ENCODE results near the gene GALNT9.

Gene GALNT9

DNA sequence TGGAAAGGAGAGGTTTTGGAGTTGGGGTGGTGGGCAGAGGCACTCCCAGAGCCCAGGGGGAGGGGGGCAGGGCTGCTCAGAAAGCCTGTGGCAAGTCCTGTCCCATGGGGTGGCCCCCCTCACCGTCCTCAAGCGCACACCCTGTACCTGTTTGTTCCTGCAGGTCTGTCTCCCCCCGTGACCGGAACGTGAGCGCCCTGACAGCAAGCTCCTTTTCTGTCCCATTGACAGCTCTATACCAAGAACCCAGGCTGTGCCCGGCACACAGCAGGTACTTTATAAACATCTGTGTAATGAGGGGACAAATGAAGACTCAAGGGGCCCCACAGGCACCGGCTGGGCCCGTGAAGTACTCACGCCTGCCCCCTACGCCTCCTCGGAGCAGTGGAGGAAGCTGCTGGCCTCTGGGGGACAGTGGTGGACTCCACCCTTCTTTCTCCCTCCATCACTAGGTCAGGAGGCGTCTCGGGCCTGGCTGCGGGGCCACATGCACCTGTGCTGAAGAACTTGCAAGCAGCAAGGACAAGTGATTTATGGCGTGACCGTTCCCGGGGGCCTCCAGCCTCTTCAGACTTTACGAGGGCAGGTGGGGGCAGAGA, 65.8 kb downstream of the GALNT9 start:
- H3K4me3 ChIP-seq (ENCODE audit: low read depth, low read length), result no peak overlapping the region
- DNase-seq (ENCODE audit: low read depth, low spot score), result no peak
- in situ Hi-C loops (cut with HindIII; ENCODE audit: low sequenced_read_pairs), result no loop called here
- TF ChIP-seq, protein P1, sequence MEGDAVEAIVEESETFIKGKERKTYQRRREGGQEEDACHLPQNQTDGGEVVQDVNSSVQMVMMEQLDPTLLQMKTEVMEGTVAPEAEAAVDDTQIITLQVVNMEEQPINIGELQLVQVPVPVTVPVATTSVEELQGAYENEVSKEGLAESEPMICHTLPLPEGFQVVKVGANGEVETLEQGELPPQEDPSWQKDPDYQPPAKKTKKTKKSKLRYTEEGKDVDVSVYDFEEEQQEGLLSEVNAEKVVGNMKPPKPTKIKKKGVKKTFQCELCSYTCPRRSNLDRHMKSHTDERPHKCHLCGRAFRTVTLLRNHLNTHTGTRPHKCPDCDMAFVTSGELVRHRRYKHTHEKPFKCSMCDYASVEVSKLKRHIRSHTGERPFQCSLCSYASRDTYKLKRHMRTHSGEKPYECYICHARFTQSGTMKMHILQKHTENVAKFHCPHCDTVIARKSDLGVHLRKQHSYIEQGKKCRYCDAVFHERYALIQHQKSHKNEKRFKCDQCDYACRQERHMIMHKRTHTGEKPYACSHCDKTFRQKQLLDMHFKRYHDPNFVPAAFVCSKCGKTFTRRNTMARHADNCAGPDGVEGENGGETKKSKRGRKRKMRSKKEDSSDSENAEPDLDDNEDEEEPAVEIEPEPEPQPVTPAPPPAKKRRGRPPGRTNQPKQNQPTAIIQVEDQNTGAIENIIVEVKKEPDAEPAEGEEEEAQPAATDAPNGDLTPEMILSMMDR (IDR thresholded peaks at IDR 0.05; ENCODE audit: low read depth, low read length), result no peak

DNA sequence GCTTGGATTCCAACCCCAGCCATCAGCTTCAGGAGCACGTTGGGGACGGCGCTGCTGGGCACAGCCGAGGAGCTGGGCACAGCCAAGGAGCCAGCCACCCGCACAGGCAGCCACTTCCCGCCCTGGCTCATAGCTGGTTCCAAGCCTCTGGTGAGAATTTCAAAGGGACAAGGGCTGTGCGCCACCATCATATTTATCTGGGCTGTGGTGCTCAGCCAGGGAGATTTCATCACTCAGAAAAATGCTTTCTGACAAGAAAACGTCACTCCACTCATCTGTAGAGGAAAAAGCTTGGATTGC, 66.4 kb downstream of the GALNT9 start:
- DNase-seq (ENCODE audit: low read depth, low spot score), result no peak
- no peak overlapping the region for H3K4me3 ChIP-seq (ENCODE audit: low read depth, low read length)
- TF ChIP-seq, protein P1 (IDR thresholded peaks at IDR 0.05; ENCODE audit: low read depth, low read length), result no peak
- in situ Hi-C loops (cut with HindIII; ENCODE audit: low sequenced_read_pairs), result no loop called here

DNA sequence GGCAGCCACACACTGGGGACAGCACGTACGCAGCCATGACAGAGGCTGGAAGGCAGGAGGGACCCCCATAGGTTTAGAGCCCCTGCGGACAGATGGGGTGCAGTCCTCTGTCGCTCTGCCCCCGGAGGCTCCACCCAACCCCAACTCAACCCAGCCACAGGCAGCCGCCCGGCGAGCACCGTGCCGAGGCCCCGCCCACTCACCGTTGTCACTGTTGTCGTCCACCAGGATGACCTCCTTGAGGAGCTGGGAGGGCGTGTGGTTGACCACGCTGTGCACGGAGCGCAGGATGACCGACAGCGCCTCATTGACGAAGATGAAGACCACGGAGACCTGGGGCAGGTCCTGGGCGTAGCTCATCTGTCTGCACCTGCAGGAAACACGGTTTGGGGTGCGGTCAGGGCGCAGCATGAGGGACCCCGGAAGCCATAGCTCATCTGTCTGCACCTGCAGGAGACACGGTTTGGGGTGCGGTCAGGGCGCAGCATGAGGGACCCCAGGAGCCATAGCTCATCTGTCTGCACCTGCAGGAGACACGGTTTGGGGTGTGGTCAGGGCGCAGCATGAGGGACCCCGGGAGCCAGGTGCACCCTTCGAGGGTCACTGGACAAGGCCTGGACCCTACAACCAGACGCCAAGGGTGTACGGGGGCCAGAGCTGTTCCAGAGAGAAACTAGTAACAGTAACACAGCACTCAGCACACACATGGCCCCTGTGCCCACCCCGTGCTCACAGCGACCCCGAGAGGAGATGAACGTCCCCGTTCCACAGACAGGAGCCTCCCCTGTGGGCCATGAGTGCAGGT, 66.9 kb downstream of the GALNT9 start:
- no peak overlapping the region for H3K4me3 ChIP-seq (ENCODE audit: low read depth, low read length)
- in situ Hi-C loops (cut with HindIII; ENCODE audit: low sequenced_read_pairs), result no loop called here
- no peak for DNase-seq (ENCODE audit: low read depth, low spot score)
- TF ChIP-seq, protein P1 (IDR thresholded peaks at IDR 0.05; ENCODE audit: low read depth, low read length), result no peak

DNA sequence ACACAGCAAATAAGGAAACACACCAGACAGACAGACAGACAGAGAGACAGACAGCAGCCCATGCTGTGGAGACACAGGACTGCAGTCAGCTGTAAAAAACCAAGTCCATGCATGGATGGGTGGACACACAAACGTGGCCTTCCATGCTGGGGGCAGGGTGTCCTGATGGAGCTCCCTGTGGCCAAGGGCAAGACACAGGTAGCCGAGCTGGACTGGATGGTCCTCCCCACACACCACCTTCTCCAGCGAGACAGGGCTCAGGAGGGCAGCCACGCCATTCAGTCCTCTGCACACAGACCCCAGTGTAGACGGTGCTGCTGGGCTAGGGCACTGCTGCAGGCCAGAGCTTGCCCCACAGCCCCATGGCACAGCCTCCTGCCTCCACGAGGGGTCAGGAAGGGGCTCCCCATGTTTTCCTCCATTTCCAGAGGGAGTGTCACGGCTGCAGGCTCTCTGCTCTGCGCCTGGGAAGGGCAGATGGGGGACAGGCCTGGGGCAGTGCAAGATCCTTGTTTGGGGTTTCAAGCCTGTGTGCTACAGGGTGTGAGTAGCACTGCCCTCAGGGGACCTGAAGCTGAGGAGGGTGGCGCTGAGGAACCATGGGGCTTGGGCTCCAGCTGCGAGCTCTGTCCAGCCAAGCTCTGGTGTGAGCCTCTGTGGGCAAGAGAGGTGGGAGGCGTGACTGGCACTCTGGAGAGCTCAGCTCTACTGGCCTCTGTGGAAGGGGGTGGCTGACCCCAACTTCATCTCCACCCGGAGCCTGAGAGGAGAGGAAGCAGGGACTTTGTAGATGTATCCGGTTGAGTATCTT, 67.9 kb downstream of the GALNT9 start:
- DNase-seq (ENCODE audit: low read depth, low spot score), result no peak
- TF ChIP-seq, protein P1 (IDR thresholded peaks at IDR 0.05; ENCODE audit: low read depth, low read length), result no peak
- H3K4me3 ChIP-seq (ENCODE audit: low read depth, low read length), result no peak overlapping the region
- in situ Hi-C loops (cut with HindIII; ENCODE audit: low sequenced_read_pairs), result no loop called here

DNA sequence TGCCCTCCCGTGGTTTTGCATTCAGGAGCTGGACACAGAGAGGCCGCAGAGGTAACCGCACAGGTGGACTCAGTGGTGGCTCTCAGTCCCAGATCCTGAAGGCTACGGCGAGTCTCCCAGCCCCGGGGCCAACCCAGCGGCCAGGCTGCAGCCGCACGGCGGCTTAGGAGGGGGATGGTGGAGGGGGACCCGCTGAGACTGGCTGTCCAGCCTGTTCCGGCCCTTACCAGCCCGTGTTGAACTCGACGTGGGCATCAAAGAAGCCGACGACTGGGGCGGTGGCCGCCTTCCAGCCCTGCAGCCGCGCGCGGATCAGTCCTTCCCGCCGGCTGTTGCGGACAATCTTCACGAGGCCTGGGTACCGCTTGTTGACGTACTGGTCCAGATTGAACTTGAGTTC, 68.7 kb downstream of the GALNT9 start:
- no peak overlapping the region for H3K4me3 ChIP-seq (ENCODE audit: low read depth, low read length)
- TF ChIP-seq, protein P1 (IDR thresholded peaks at IDR 0.05; ENCODE audit: low read depth, low read length), result no peak
- DNase-seq (ENCODE audit: low read depth, low spot score), result no peak
- in situ Hi-C loops (cut with HindIII; ENCODE audit: low sequenced_read_pairs), result no loop called here

DNA sequence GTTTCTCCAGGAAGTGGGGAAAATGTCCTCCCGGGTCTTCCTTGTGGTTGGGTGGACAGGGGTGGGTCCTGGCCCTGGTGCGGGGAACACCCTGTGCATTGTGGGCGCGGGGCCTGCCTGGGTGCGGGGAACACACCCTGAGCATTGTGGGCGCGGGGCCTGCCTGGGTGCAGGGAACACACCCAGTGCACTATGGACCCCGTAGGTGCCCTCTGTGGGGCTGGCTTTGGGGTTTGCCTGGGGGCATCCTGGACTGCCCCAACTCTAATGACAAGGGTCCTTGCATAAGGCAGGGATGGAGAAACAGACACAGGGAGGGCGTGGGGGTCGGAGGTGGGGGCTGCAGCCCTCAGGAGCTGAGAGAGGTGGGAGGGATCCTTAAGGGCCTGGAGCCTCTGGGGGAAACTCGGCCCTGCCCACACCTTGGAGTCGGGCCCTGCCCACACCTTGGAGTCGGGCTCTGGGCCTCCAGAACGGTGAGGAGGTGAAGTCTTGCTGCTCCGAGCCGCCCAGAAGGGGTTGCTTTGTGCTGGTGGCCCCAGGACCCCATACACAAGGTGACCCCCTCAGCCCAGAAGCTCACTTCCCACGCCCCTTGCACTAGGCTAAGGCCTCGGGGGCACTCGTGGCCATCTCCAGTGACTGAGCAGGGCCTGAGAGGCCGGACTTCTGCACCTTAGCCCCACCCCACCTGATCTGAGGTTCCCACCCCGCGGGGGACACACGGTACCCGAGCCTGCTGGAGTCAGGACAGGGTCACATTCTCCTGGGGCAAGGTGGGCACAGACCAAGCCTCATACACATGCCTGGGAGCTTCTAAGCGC, 69.3 kb downstream of the GALNT9 start:
- TF ChIP-seq, protein P1 (IDR thresholded peaks at IDR 0.05; ENCODE audit: low read depth, low read length), result no peak
- no peak for DNase-seq (ENCODE audit: low read depth, low spot score)
- H3K4me3 ChIP-seq (ENCODE audit: low read depth, low read length), result no peak overlapping the region
- in situ Hi-C loops (cut with HindIII; ENCODE audit: low sequenced_read_pairs), result no loop called here
